GM23338 (cell line): ENCODE data around the gene CA7. TPM values are rescaled to one million over a fixed set of nuclear protein-coding genes. Genes with fewer than 3 reads are reported as not detected.

Experiments
- ATAC-seq: fragments of 200-7000 bp; cut with Tn5 transposase; 3 replicates; pipeline ENCODE4 v1.9.1; 2020
- DNase-seq: peaks from one replicate; pipeline ENCODE4 v3.0.0-alpha.2; 2015; ENCODE audit warnings: low spot score
- H2AFZ ChIP-seq: fragments of 200-600 bp; sonication (generic); 2 replicates; pipeline ENCODE4 v1.8.0; 2016; ENCODE audit warnings: antibody characterized with exemption, mild to moderate bottlenecking, moderate library complexity
- H3F3A ChIP-seq: fragments of 200-600 bp; sonication (generic); replicated peaks from 2 replicates; pipeline ENCODE4 v1.8.0; 2017; ENCODE audit warnings: antibody characterized with exemption, mixed run types, low read depth
- H3K27ac ChIP-seq: fragments of 200-600 bp; sonication (generic); 2 replicates; pipeline ENCODE4 v1.6.1; 2016; ENCODE audit warnings: low read depth
- H3K27me3 ChIP-seq: fragments of 200-600 bp; sonication (generic); 2 replicates; pipeline ENCODE4 v1.8.0; 2016; ENCODE audit warnings: mild to moderate bottlenecking, mixed run types, moderate library complexity; ENCODE audit not compliant: insufficient read depth
- H3K36me3 ChIP-seq: fragments of 200-600 bp; sonication (generic); 2 replicates; pipeline ENCODE4 v1.8.0; 2016; ENCODE audit warnings: mild to moderate bottlenecking; ENCODE audit not compliant: insufficient read depth
- H3K4me1 ChIP-seq: fragments of 200-600 bp; sonication (generic); 2 replicates; pipeline ENCODE4 v1.8.0; 2016; ENCODE audit warnings: mild to moderate bottlenecking, moderate library complexity; ENCODE audit not compliant: insufficient read depth
- H3K4me2 ChIP-seq: fragments of 200-600 bp; sonication (generic); 2 replicates; pipeline ENCODE4 v1.7.1; 2017; ENCODE audit warnings: mixed run types
- H3K4me3 ChIP-seq: fragments of 200-600 bp; sonication (generic); 2 replicates; pipeline ENCODE4 v1.6.1; 2016; ENCODE audit warnings: mixed run types
- H3K79me2 ChIP-seq: fragments of 200-600 bp; sonication (generic); replicated peaks from 2 replicates; pipeline ENCODE4 v1.8.0; 2017; ENCODE audit warnings: mild to moderate bottlenecking; ENCODE audit not compliant: insufficient read depth
- H3K9me2 ChIP-seq: fragments of 200-600 bp; sonication (generic); 2 replicates; pipeline ENCODE4 v1.8.0; 2017; ENCODE audit not compliant: insufficient read depth
- H4K20me1 ChIP-seq: fragments of 200-600 bp; sonication (generic); replicated peaks from 2 replicates; pipeline ENCODE4 v1.8.0; 2017; ENCODE audit warnings: mild to moderate bottlenecking; ENCODE audit not compliant: insufficient read depth
- H3K27ac Mint-ChIP-seq: 2 replicates; pipeline ENCODE4 v1.8.0; 2020; ENCODE audit warnings: inconsistent platforms, mild to moderate bottlenecking, moderate library complexity, mixed read lengths
- H3K27me3 Mint-ChIP-seq: 3 replicates; pipeline ENCODE4 v1.8.0; 2022; ENCODE audit warnings: low read depth, mild to moderate bottlenecking, moderate library complexity, mixed read lengths, inconsistent platforms; ENCODE audit not compliant: insufficient read depth, poor library complexity
- H3K36me3 Mint-ChIP-seq: 3 replicates; pipeline ENCODE4 v1.8.0; 2021; ENCODE audit warnings: low read depth, mild to moderate bottlenecking, inconsistent platforms, moderate library complexity, mixed read lengths
- H3K4me1 Mint-ChIP-seq: 3 replicates; pipeline ENCODE4 v1.8.0; 2020; ENCODE audit warnings: mild to moderate bottlenecking, inconsistent platforms, mixed read lengths
- H3K4me3 Mint-ChIP-seq: 3 replicates; pipeline ENCODE4 v1.8.0; 2021; ENCODE audit warnings: moderate library complexity, mild to moderate bottlenecking, inconsistent platforms, mixed read lengths
- H3K9me3 Mint-ChIP-seq: 3 replicates; pipeline ENCODE4 v1.8.0; 2020; ENCODE audit warnings: moderate library complexity, mild to moderate bottlenecking, inconsistent platforms, mixed read lengths
- CREB1 ChIP-seq: fragments of 250-450 bp; sonication (Bioruptor Pico); IDR thresholded peaks from 2 replicates; pipeline ENCODE4 v1.5.0; 2020; ENCODE audit warnings: low read depth, mild to moderate bottlenecking, moderate library complexity
- EZH2phosphoT487 ChIP-seq: fragments of 200-600 bp; sonication (generic); IDR thresholded peaks from one replicate; pipeline ENCODE4 v1.8.1; 2018; ENCODE audit warnings: antibody characterized with exemption; ENCODE audit not compliant: unreplicated experiment
- JUNB ChIP-seq: IDR thresholded peaks from one replicate; pipeline ENCODE4 v1.6.1; 2016; ENCODE audit warnings: antibody characterized with exemption; ENCODE audit not compliant: unreplicated experiment
- POLR2AphosphoS5 ChIP-seq: IDR thresholded peaks from 2 replicates; pipeline ENCODE4 v1.6.1; 2016; ENCODE audit warnings: antibody characterized with exemption, low read depth
- STAT1 ChIP-seq: IDR thresholded peaks from one replicate; pipeline ENCODE4 v1.6.1; 2016; ENCODE audit warnings: antibody characterized with exemption; ENCODE audit not compliant: unreplicated experiment
- ZNF114 ChIP-seq: fragments of 250-450 bp; sonication (Bioruptor Pico); IDR thresholded peaks from 2 replicates; pipeline ENCODE4 v1.5.0; 2020; ENCODE audit warnings: mild to moderate bottlenecking, moderate library complexity
- polyA plus RNA-seq: library from polyadenylated mRNA; unstranded; fragments of >200 nt; fragmentation: Nextera tagmentation; extraction: Ambion mirVana; gene quantifications from 2 replicates; pipeline ENCODE4 v1.2.1, GENCODE V29; 2016
- total RNA-seq: library from RNA; depleted of rRNA; stranded (reverse); fragments of >200 nt; shearing (Covaris generic); gene quantifications from 2 replicates; pipeline ENCODE4 v1.2.3, GENCODE V29; 2014
- TF ChIP-seq, protein P1 (sequence below), 2 experiments: fragments of 200-600 bp in 1 of 2; sonication (generic) in 1 of 2; conservative IDR thresholded peaks; 2 replicates each; pipeline versions ENCODE4 v1.5.1 to v1.6.1; 2016 to 2017; ENCODE audit warnings: antibody characterized with exemption in 2 of 2, low read depth in 2 of 2, mild to moderate bottlenecking in 2 of 2, moderate library complexity in 1 of 2
- TF ChIP-seq, protein P2 (sequence below): fragments of 250-450 bp; sonication (Bioruptor Pico); IDR thresholded peaks from 2 replicates; pipeline ENCODE4 v1.5.0; 2020; ENCODE audit warnings: mild to moderate bottlenecking, moderate library complexity

CA7 gene
- total and polyA plus RNA-seq, 2 experiments from 2014 or later, result 2.1 to 2.8 TPM

DNA sequence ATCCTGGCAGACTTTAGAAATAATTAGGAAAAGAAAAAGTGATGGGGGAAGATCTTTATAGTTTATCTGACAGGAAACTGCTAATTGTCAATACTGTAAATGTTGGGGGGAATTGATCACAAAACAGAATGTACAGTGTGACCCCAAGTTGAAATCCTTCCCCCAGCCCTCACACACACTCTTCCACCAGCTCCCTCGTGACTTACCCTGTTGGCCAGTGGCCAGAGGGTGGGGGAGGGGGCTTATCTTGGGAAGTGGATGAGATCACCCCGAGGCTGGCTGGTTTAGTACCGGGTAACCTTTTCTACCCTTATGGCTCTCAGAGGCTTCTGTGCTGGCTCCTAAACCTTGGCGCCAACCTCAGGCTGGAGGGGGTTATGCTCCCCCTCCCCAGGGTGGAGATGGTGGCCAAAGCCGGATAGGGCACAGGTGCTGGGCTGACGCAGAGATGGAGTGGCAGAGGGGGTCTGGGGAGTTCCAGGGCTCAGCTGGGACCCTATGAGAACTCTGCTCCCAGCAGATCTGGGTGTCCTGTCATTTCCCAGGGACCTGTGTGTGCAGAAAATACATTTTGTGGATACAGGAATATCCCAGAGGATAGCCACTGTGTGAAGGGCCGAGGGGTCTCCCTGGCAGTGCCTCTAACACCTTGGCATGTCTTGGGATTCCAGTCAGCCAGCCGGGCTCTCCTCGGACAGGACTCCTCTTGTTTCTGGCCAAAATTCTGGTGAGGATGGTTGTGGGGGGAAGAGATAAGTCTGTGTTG, 55.9 kb downstream of the CA7 start:
- Histone ChIP-seq H3K4me3 (no peak overlapping the region), H3K4me1 (peaks cover 8% of the 10 kb centered on the region; the same call in 1 of the 2 replicates), H3K9me2 (no peaks in the 10 kb centered on the region), H3K27ac (no peak overlapping the region), H3K27me3 (no peaks in the 10 kb centered on the region), H3F3A (no peaks in the 10 kb centered on the region), H3K36me3 (no peaks in the 10 kb centered on the region), H3K4me2 (peak overlapping the region; percentile 32; the same call in 1 of the 2 replicates), H4K20me1 (no peaks in the 10 kb centered on the region), H2AFZ (no peak overlapping the region), H3K79me2 (no peaks in the 10 kb centered on the region)
- TF ChIP-seq ZNF114 (CRISPR knock-in tag) (no peak), JUNB (no peak), CREB1 (no peak), EZH2phosphoT487 (no peak)
- TF ChIP-seq, protein P1, sequence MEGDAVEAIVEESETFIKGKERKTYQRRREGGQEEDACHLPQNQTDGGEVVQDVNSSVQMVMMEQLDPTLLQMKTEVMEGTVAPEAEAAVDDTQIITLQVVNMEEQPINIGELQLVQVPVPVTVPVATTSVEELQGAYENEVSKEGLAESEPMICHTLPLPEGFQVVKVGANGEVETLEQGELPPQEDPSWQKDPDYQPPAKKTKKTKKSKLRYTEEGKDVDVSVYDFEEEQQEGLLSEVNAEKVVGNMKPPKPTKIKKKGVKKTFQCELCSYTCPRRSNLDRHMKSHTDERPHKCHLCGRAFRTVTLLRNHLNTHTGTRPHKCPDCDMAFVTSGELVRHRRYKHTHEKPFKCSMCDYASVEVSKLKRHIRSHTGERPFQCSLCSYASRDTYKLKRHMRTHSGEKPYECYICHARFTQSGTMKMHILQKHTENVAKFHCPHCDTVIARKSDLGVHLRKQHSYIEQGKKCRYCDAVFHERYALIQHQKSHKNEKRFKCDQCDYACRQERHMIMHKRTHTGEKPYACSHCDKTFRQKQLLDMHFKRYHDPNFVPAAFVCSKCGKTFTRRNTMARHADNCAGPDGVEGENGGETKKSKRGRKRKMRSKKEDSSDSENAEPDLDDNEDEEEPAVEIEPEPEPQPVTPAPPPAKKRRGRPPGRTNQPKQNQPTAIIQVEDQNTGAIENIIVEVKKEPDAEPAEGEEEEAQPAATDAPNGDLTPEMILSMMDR (conservative IDR thresholded peaks at IDR 0.05; ENCODE audit: low read depth in 2 of 2), result no peak
- peak; percentile 64 for DNase-seq
- peak; percentile 60 for ATAC-seq
- H3K4me3 Mint-ChIP-seq, result no peak overlapping the region; the same call in 2 of the 3 replicates
- H3K27me3 Mint-ChIP-seq, result peaks cover 11% of the 10 kb centered on the region
- no peak overlapping the region for H3K27ac Mint-ChIP-seq
- H3K9me3 Mint-ChIP-seq, result no peaks in the 10 kb centered on the region; the same call in 2 of the 3 replicates
- no peaks in the 10 kb centered on the region for H3K36me3 Mint-ChIP-seq
- peaks cover 10% of the 10 kb centered on the region; the same call in 2 of the 3 replicates for H3K4me1 Mint-ChIP-seq

DNA sequence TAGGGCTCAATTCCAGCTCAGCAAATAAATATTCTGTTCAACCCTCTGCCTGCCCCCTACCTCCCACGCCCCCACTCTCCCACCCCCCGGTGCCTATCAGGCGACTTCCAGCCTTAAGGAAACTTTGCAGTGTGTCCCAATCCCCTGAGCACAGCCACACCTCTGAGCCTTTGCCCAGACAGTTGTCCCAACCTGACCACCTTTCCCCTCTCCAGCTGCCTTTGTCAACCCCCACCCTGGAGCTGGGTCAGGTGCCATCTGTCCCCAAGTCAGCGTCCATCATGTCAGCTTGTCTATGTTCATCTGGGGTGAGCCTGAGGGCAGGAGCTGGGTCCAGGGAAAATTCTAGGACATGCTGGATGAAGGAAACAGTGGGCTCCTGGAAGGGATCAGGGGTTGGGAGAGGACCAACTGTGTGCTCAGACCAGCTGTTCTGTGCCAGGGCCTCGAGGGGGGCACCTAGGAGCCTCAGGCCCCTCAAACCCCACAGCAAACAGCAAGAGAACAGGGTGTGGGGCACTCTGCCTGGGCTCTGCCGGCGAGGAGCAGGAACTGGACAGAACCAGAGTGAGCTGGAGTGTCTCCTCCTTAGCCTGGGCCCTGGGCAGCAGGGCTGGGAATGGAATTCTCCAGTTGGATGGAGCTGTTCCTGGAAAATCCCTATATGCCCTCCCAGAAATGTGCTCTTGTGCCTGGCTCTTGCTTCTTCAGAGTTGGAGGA, 56.7 kb downstream of the CA7 start:
- H3K79me2 ChIP-seq, result no peaks in the 10 kb centered on the region
- DNase-seq (no peak), ATAC-seq (no peak)
- peaks cover 8% of the 10 kb centered on the region; the same call in 1 of the 2 replicates for H3K4me1 ChIP-seq
- H4K20me1 ChIP-seq, result no peaks in the 10 kb centered on the region
- no peak overlapping the region for H3K4me3 Mint-ChIP-seq
- no peak overlapping the region for H2AFZ ChIP-seq
- no peak overlapping the region for H3K4me2 ChIP-seq
- peaks cover 10% of the 10 kb centered on the region; the same call in 2 of the 3 replicates for H3K4me1 Mint-ChIP-seq
- no peaks in the 10 kb centered on the region for H3F3A ChIP-seq
- no peak overlapping the region for H3K4me3 ChIP-seq
- no peaks in the 10 kb centered on the region for H3K27me3 ChIP-seq
- no peaks in the 10 kb centered on the region; the same call in 2 of the 3 replicates for H3K9me3 Mint-ChIP-seq
- H3K27ac ChIP-seq, result no peak overlapping the region
- H3K36me3 ChIP-seq, result no peaks in the 10 kb centered on the region
- H3K36me3 Mint-ChIP-seq, result no peaks in the 10 kb centered on the region
- H3K9me2 ChIP-seq, result no peaks in the 10 kb centered on the region
- no peak overlapping the region for H3K27ac Mint-ChIP-seq
- peaks cover 9% of the 10 kb centered on the region for H3K27me3 Mint-ChIP-seq
- no peak for TF ChIP-seq CREB1
- TF ChIP-seq EZH2phosphoT487, result no peak
- TF ChIP-seq JUNB, result no peak
- TF ChIP-seq ZNF114 (CRISPR knock-in tag), result no peak
- no peak for TF ChIP-seq POLR2AphosphoS5
- TF ChIP-seq STAT1, result no peak
- TF ChIP-seq, protein P2, sequence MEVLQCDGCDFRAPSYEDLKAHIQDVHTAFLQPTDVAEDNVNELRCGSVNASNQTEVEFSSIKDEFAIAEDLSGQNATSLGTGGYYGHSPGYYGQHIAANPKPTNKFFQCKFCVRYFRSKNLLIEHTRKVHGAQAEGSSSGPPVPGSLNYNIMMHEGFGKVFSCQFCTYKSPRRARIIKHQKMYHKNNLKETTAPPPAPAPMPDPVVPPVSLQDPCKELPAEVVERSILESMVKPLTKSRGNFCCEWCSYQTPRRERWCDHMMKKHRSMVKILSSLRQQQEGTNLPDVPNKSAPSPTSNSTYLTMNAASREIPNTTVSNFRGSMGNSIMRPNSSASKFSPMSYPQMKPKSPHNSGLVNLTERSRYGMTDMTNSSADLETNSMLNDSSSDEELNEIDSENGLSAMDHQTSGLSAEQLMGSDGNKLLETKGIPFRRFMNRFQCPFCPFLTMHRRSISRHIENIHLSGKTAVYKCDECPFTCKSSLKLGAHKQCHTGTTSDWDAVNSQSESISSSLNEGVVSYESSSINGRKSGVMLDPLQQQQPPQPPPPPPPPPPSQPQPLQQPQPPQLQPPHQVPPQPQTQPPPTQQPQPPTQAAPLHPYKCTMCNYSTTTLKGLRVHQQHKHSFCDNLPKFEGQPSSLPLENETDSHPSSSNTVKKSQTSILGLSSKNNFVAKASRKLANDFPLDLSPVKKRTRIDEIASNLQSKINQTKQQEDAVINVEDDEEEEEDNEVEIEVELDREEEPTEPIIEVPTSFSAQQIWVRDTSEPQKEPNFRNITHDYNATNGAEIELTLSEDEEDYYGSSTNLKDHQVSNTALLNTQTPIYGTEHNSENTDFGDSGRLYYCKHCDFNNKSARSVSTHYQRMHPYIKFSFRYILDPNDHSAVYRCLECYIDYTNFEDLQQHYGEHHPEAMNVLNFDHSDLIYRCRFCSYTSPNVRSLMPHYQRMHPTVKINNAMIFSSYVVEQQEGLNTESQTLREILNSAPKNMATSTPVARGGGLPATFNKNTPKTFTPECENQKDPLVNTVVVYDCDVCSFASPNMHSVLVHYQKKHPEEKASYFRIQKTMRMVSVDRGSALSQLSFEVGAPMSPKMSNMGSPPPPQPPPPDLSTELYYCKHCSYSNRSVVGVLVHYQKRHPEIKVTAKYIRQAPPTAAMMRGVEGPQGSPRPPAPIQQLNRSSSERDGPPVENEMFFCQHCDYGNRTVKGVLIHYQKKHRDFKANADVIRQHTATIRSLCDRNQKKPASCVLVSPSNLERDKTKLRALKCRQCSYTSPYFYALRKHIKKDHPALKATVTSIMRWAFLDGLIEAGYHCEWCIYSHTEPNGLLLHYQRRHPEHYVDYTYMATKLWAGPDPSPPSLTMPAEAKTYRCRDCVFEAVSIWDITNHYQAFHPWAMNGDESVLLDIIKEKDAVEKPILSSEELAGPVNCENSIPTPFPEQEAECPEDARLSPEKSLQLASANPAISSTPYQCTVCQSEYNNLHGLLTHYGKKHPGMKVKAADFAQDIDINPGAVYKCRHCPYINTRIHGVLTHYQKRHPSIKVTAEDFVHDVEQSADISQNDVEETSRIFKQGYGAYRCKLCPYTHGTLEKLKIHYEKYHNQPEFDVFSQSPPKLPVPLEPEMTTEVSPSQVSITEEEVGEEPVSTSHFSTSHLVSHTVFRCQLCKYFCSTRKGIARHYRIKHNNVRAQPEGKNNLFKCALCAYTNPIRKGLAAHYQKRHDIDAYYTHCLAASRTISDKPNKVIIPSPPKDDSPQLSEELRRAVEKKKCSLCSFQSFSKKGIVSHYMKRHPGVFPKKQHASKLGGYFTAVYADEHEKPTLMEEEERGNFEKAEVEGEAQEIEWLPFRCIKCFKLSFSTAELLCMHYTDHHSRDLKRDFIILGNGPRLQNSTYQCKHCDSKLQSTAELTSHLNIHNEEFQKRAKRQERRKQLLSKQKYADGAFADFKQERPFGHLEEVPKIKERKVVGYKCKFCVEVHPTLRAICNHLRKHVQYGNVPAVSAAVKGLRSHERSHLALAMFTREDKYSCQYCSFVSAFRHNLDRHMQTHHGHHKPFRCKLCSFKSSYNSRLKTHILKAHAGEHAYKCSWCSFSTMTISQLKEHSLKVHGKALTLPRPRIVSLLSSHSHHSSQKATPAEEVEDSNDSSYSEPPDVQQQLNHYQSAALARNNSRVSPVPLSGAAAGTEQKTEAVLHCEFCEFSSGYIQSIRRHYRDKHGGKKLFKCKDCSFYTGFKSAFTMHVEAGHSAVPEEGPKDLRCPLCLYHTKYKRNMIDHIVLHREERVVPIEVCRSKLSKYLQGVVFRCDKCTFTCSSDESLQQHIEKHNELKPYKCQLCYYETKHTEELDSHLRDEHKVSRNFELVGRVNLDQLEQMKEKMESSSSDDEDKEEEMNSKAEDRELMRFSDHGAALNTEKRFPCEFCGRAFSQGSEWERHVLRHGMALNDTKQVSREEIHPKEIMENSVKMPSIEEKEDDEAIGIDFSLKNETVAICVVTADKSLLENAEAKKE (CRISPR knock-in tag), result no peak
